H1 (cell line): Measurements from ENCODE around the gene CYRIA. TPM values are rescaled to one million over a fixed set of nuclear protein-coding genes. Genes with fewer than 3 reads are reported as not detected.

Experiments
- CTCF ChIA-PET: fragments of 300-600 bp; sonication (Branson Sonifier 250); formaldehyde crosslinking; loops from one replicate; lab custom pipeline; 2021; ENCODE audit not compliant: partially characterized antibody; lab: Charles Lee
- POLR2A ChIA-PET: fragments of 300-600 bp; sonication (Branson Sonifier 250); formaldehyde crosslinking; loops from one replicate; lab custom pipeline; 2021; ENCODE audit warnings: inconsistent platforms; ENCODE audit not compliant: partially characterized antibody; lab: Charles Lee
- DNase-seq, 2 experiments: peaks; one replicate each; pipeline versions ENCODE4 v3.0.0 to v3.0.0-alpha.2; 2010 to 2022; ENCODE audit warnings: low spot score in 2 of 2, low read depth in 1 of 2, mixed read lengths in 1 of 2
- FAIRE-seq: peaks from 2 replicates; lab custom pipeline; 2011; peaks lifted over from hg19 to GRCh38; lab: Jason Lieb, UNC
- H2AFZ ChIP-seq: 2 replicates; pipeline ENCODE4 v1.8.1; 2012; ENCODE audit warnings: low read length, inconsistent platforms
- H2AK5ac ChIP-seq: 2 replicates; pipeline ENCODE4 v1.6.1; 2013; ENCODE audit warnings: low read depth, low read length
- H2BK120ac ChIP-seq: replicated peaks from 2 replicates; pipeline ENCODE3; 2013; ENCODE audit warnings: low read depth, low read length, inconsistent platforms
- H2BK12ac ChIP-seq: 2 replicates; pipeline ENCODE4 v1.6.1; 2013; ENCODE audit warnings: low read depth, low read length
- H2BK15ac ChIP-seq: 2 replicates; pipeline ENCODE4 v1.6.1; 2013; ENCODE audit warnings: low read length
- H2BK20ac ChIP-seq: 2 replicates; pipeline ENCODE4 v1.6.1; 2013; ENCODE audit warnings: low read length
- H2BK5ac ChIP-seq: 2 replicates; pipeline ENCODE4 v1.6.1; 2013; ENCODE audit warnings: low read depth, low read length
- H3K14ac ChIP-seq: 2 replicates; pipeline ENCODE4 v1.6.1; 2013; ENCODE audit warnings: inconsistent platforms; ENCODE audit not compliant: insufficient read length
- H3K18ac ChIP-seq: 2 replicates; pipeline ENCODE4 v1.6.1; 2013; ENCODE audit warnings: low read length; ENCODE audit errors: extremely low read depth
- H3K23ac ChIP-seq: 2 replicates; pipeline ENCODE4 v1.6.1; 2013; ENCODE audit warnings: inconsistent platforms; ENCODE audit not compliant: insufficient read length
- H3K23me2 ChIP-seq: 2 replicates; pipeline ENCODE4 v1.6.1; 2013; ENCODE audit warnings: low read depth, low read length
- H3K27ac ChIP-seq: 2 replicates; pipeline ENCODE4 v1.6.1; 2011; ENCODE audit warnings: low read depth, low read length, inconsistent platforms
- H3K27me3 ChIP-seq, 4 experiments: replicated peaks in 1 of 4; 1 replicate in 1 of 4; 2 replicates in 3 of 4; pipeline versions ENCODE4 v1.6.1 to v1.8.1; 2011 to 2013; ENCODE audit warnings: low read length in 3 of 4, mild to moderate bottlenecking in 3 of 4, inconsistent platforms in 2 of 4, mixed read lengths in 2 of 4, moderate library complexity in 1 of 4; ENCODE audit not compliant: control insufficient read depth in 3 of 4, insufficient read depth in 3 of 4; ENCODE audit errors: extremely low read depth in 1 of 4
- H3K36me3 ChIP-seq, 4 experiments: 2 replicates each; pipeline versions ENCODE4 v1.6.1 to v1.8.1; 2011 to 2013; ENCODE audit warnings: mild to moderate bottlenecking in 4 of 4, low read length in 3 of 4, moderate library complexity in 2 of 4, control low read depth in 1 of 4, inconsistent platforms in 1 of 4; ENCODE audit not compliant: insufficient read depth in 4 of 4, control insufficient read depth in 2 of 4
- H3K4ac ChIP-seq: replicated peaks from 2 replicates; pipeline ENCODE3; 2013; ENCODE audit warnings: low read length, low read depth, mixed read lengths, inconsistent platforms; ENCODE audit not compliant: insufficient read length
- H3K4me1 ChIP-seq, 4 experiments: replicated peaks in 1 of 4; 1 replicate in 1 of 4; 2 replicates in 3 of 4; pipeline versions ENCODE4 v1.6.1 to v1.8.1; 2011 to 2013; ENCODE audit warnings: low read length in 3 of 4, inconsistent platforms in 2 of 4, mixed read lengths in 1 of 4; ENCODE audit not compliant: insufficient read depth in 4 of 4, control insufficient read depth in 3 of 4
- H3K4me2 ChIP-seq, 2 experiments: 2 replicates each; pipeline versions ENCODE4 v1.6.1 to v1.8.1; 2011 to 2013; ENCODE audit warnings: low read depth in 2 of 2, low read length in 2 of 2, control low read depth in 1 of 2, inconsistent platforms in 1 of 2, mild to moderate bottlenecking in 1 of 2; ENCODE audit not compliant: insufficient read depth in 1 of 2
- H3K4me3 ChIP-seq, 4 experiments: fragments of 200-600, 300-600 bp in 1 of 4; sonication (generic), shearing (Covaris generic), sonication (Bioruptor Twin) in 1 of 4; 2 replicates each; pipeline versions ENCODE4 v1.5.1 to v1.8.1; 2011 to 2016; ENCODE audit warnings: low read length in 4 of 4, low read depth in 3 of 4, control low read depth in 2 of 4, inconsistent platforms in 2 of 4, mild to moderate bottlenecking in 2 of 4, mixed read lengths in 1 of 4, moderate library complexity in 1 of 4; ENCODE audit not compliant: insufficient read depth in 2 of 4; ENCODE audit errors: extremely low read depth in 1 of 4
- H3K56ac ChIP-seq: replicated peaks from 2 replicates; pipeline ENCODE3; 2013; ENCODE audit warnings: low read depth, mild to moderate bottlenecking, mixed read lengths, low read length, inconsistent platforms; ENCODE audit not compliant: insufficient read length
- H3K79me1 ChIP-seq: 2 replicates; pipeline ENCODE4 v1.6.1; 2013; ENCODE audit warnings: low read depth, low read length, control low read depth
- H3K79me2 ChIP-seq, 2 experiments: 2 replicates each; pipeline versions ENCODE4 v1.6.1 to v1.8.1; 2012 to 2013; ENCODE audit warnings: low read length in 2 of 2, mild to moderate bottlenecking in 2 of 2, inconsistent platforms in 1 of 2; ENCODE audit not compliant: insufficient read depth in 2 of 2, control insufficient read depth in 1 of 2
- H3K9ac ChIP-seq, 4 experiments: replicated peaks in 1 of 4; 1 replicate in 1 of 4; 2 replicates in 3 of 4; pipeline versions ENCODE4 v1.6.1 to v1.8.1; 2011 to 2013; ENCODE audit warnings: low read depth in 3 of 4, low read length in 3 of 4, control low read depth in 2 of 4, mild to moderate bottlenecking in 2 of 4, moderate library complexity in 2 of 4, inconsistent platforms in 1 of 4; ENCODE audit errors: extremely low read depth in 1 of 4
- H3K9me3 ChIP-seq, 2 experiments: 2 replicates each; pipeline versions ENCODE4 v1.6.1 to v1.8.1; 2012 to 2013; ENCODE audit warnings: mild to moderate bottlenecking in 2 of 2, moderate library complexity in 2 of 2, control low read depth in 1 of 2, inconsistent platforms in 1 of 2, low read depth in 1 of 2, low read length in 1 of 2, mixed read lengths in 1 of 2; ENCODE audit not compliant: insufficient read depth in 2 of 2
- H4K20me1 ChIP-seq, 2 experiments: replicated peaks in 1 of 2; 2 replicates each; pipeline versions ENCODE3 to v1.8.1; 2011 to 2013; ENCODE audit warnings: inconsistent platforms in 2 of 2, low read length in 2 of 2, mild to moderate bottlenecking in 1 of 2; ENCODE audit not compliant: insufficient read depth in 2 of 2, control insufficient read depth in 1 of 2
- H4K5ac ChIP-seq: 2 replicates; pipeline ENCODE4 v1.6.1; 2013; ENCODE audit warnings: low read length, low read depth, mixed read lengths, inconsistent platforms; ENCODE audit not compliant: insufficient read length
- H4K8ac ChIP-seq: 2 replicates; pipeline ENCODE4 v1.8.0; 2013; ENCODE audit warnings: mild to moderate bottlenecking, moderate library complexity, low read length, inconsistent platforms; ENCODE audit not compliant: insufficient read depth; ENCODE audit errors: extremely low read depth
- H4K91ac ChIP-seq: replicated peaks from 2 replicates; pipeline ENCODE3; 2013; ENCODE audit warnings: low read length, mixed read lengths, inconsistent platforms; ENCODE audit not compliant: insufficient read length
- CHD1 ChIP-seq: IDR thresholded peaks from 2 replicates; pipeline ENCODE4 v1.6.1; 2012; ENCODE audit warnings: low read depth, low read length, improper control_type of control experiment
- CHD2 ChIP-seq: IDR thresholded peaks from 2 replicates; pipeline ENCODE4 v1.6.1; 2012; ENCODE audit warnings: low read length, improper control_type of control experiment
- CTBP2 ChIP-seq: IDR thresholded peaks from 2 replicates; pipeline ENCODE4 v1.7.0; 2011; ENCODE audit warnings: borderline replicate concordance, mild to moderate bottlenecking, moderate library complexity, mixed read lengths, low read length; ENCODE audit not compliant: insufficient read depth, insufficient read length
- CTCF ChIP-seq, 3 experiments: IDR thresholded peaks; 1 replicate in 2 of 3; 2 replicates in 1 of 3; pipeline versions ENCODE4 v1.5.1 to v1.6.1; 2011; ENCODE audit warnings: low read length in 3 of 3, mild to moderate bottlenecking in 3 of 3, inconsistent platforms in 2 of 3, low read depth in 1 of 3, moderate library complexity in 1 of 3; ENCODE audit not compliant: insufficient read depth in 1 of 3; ENCODE audit errors: control extremely low read depth in 1 of 3
- PHF8 ChIP-seq: fragments of 200-600 bp; sonication (generic); conservative IDR thresholded peaks from 2 replicates; pipeline ENCODE4 v1.7.1; 2012; ENCODE audit warnings: low read depth, mild to moderate bottlenecking, inconsistent platforms, low read length, moderate library complexity
- POLR2AphosphoS5 ChIP-seq: IDR thresholded peaks from 2 replicates; pipeline ENCODE4 v1.6.1; 2011; ENCODE audit warnings: low read depth, low read length
- POU5F1 ChIP-seq: IDR thresholded peaks from 2 replicates; pipeline ENCODE4 v1.6.1; 2011; ENCODE audit warnings: low read depth, mild to moderate bottlenecking, low read length, moderate library complexity
- RFX5 ChIP-seq: IDR thresholded peaks from 2 replicates; pipeline ENCODE4 v1.6.1; 2011; ENCODE audit warnings: low read depth, low read length, improper control_type of control experiment, borderline replicate concordance
- SIRT6 ChIP-seq: IDR thresholded peaks from one replicate; pipeline ENCODE4 v1.7.1; 2012; ENCODE audit warnings: low read length, inconsistent platforms
- SUZ12 ChIP-seq: fragments of 200-600 bp; sonication (generic); IDR thresholded peaks from 2 replicates; pipeline ENCODE4 v1.6.1; 2012; ENCODE audit warnings: mild to moderate bottlenecking, inconsistent platforms, low read length, moderate library complexity, mixed read lengths
- TCF12 ChIP-seq: IDR thresholded peaks from 2 replicates; pipeline ENCODE4 v1.6.1; 2011; ENCODE audit warnings: low read depth, mild to moderate bottlenecking, low read length
- WGBS, 2 experiments: shearing (Covaris generic) in 1 of 2; methylation state at CpG; one replicate each; pipeline versions ENCODE4 v1.1.6 to v1.1.7; 2013 to 2015; ENCODE audit warnings: low lambda C conversion rate in 2 of 2, mixed read lengths in 2 of 2, inconsistent platforms in 1 of 2, low coverage in 1 of 2, missing lambda C conversion rate in 1 of 2; ENCODE audit not compliant: insufficient replicate concordance in 2 of 2, insufficient coverage in 1 of 2, insufficient read length in 1 of 2; ENCODE audit errors: extremely low coverage in 1 of 2, missing lambda C conversion rate in 1 of 2; 5-methylcytosine and 5-hydroxymethylcytosine counted together
- polyA plus RNA-seq, 7 experiments: library from polyadenylated mRNA; depleted of rRNA in 3 of 7; stranded (reverse) in 5 of 7; unstranded in 2 of 7; fragments of >200 nt in 5 of 7; fragments of 200-250 nt in 2 of 7; gene quantifications; 1 replicate in 5 of 7; 2 replicates in 1 of 7; 4 replicates in 1 of 7; pipeline versions ENCODE4 v1.2.1 to v1.2.3, GENCODE V29; 2011 to 2013; ENCODE audit warnings: missing spikeins in 2 of 7, mixed read lengths in 2 of 7
- total RNA-seq: library from RNA; stranded (reverse); fragmentation: NEBNext Ultra II Directional; extraction: Animal tissue kit (Norgen Biotek cat#: 25700); gene quantifications from 2 replicates; pipeline ENCODE4 v1.2.1, GENCODE V29; 2021

The CYRIA gene
- total and polyA plus RNA-seq, 2 of the 8 experiments (the other 6 are each of a cell fraction or from before 2014, with no cell fraction given), result 1.5 to 9.8 TPM

- H3K23ac ChIP-seq, result no peak overlapping the region
- no peak overlapping the region for H2BK12ac ChIP-seq
- no peaks in the 10 kb centered on the region for H3K9me3 ChIP-seq
- no peaks in the 10 kb centered on the region; the same call in 1 of the 2 replicates for H3K79me1 ChIP-seq
- FAIRE-seq (no peak), DNase-seq (no peak)
- no peak overlapping the region for H2AFZ ChIP-seq
- CTCF ChIA-PET, result interaction anchor here (0.6 to 1.7 kb wide), 7 partner anchors 10 to 362 kb away, joined by 3 to 7 read pairs (median 4); no protein-coding TSS in a partner anchor
- H4K91ac ChIP-seq, result no peak overlapping the region
- no peaks in the 10 kb centered on the region for H3K23me2 ChIP-seq
- no peak overlapping the region for H2AK5ac ChIP-seq
- no peak overlapping the region for H3K14ac ChIP-seq
- no peaks in the 10 kb centered on the region for H4K20me1 ChIP-seq
- no peaks in the 10 kb centered on the region for H3K36me3 ChIP-seq
- no peak overlapping the region for H3K4ac ChIP-seq
- H3K4me1 ChIP-seq, result no peaks in the 10 kb centered on the region; a peak in 2 of 7 replicates
- no peak overlapping the region for H3K4me2 ChIP-seq
- H3K4me3 ChIP-seq, result no peak overlapping the region
- H3K27ac ChIP-seq, result no peak overlapping the region
- H3K18ac ChIP-seq, result no peak overlapping the region
- H4K5ac ChIP-seq, result no peak overlapping the region
- no peak overlapping the region for H2BK5ac ChIP-seq
- POLR2A ChIA-PET, result no interaction called here
- no peak overlapping the region for H2BK15ac ChIP-seq
- H4K8ac ChIP-seq, result no peak overlapping the region
- 88% methylated on average over 6 of the region's 6 CpGs; no CpG with 5 or more reads in 1 of the 2 experiments for WGBS, 2 experiments
- no peak overlapping the region for H2BK120ac ChIP-seq
- no peak overlapping the region for H3K9ac ChIP-seq
- no peak overlapping the region for H2BK20ac ChIP-seq
- no peaks in the 10 kb centered on the region for H3K27me3 ChIP-seq
- no peak overlapping the region for H3K56ac ChIP-seq
- H3K79me2 ChIP-seq, result no peaks in the 10 kb centered on the region
- TF ChIP-seq SIRT6 (no peak), CTCF (IDR thresholded peaks at IDR 0.05; ENCODE audit: control extremely low read depth in 1 of 3, insufficient read depth in 1 of 3, low read depth in 1 of 3, low read length in 3 of 3) (no peak), POU5F1 (no peak), PHF8 (no peak), RFX5 (no peak), TCF12 (no peak), CTBP2 (no peak), CHD1 (no peak), POLR2AphosphoS5 (no peak), CHD2 (no peak), SUZ12 (no peak)
Observed at GRCh38 chr2:16644221-16644925, 21.3 kb downstream of the CYRIA start.
